GM23338 (cell line): ENCODE measurements around the gene ATAD2B. TPM values are rescaled to one million over a fixed set of nuclear protein-coding genes. Genes with fewer than 3 reads are reported as not detected.

ENCODE experiments used
- ATAC-seq: fragments of 200-7000 bp; cut with Tn5 transposase; 3 replicates; pipeline ENCODE4 v1.9.1; 2020
- DNase-seq: peaks from one replicate; pipeline ENCODE4 v3.0.0-alpha.2; 2015; ENCODE audit warnings: low spot score
- H2AFZ ChIP-seq: fragments of 200-600 bp; sonication (generic); 2 replicates; pipeline ENCODE4 v1.8.0; 2016; ENCODE audit warnings: antibody characterized with exemption, mild to moderate bottlenecking, moderate library complexity
- H3F3A ChIP-seq: fragments of 200-600 bp; sonication (generic); replicated peaks from 2 replicates; pipeline ENCODE4 v1.8.0; 2017; ENCODE audit warnings: antibody characterized with exemption, mixed run types, low read depth
- H3K27ac ChIP-seq: fragments of 200-600 bp; sonication (generic); 2 replicates; pipeline ENCODE4 v1.6.1; 2016; ENCODE audit warnings: low read depth
- H3K27me3 ChIP-seq: fragments of 200-600 bp; sonication (generic); 2 replicates; pipeline ENCODE4 v1.8.0; 2016; ENCODE audit warnings: mild to moderate bottlenecking, mixed run types, moderate library complexity; ENCODE audit not compliant: insufficient read depth
- H3K36me3 ChIP-seq: fragments of 200-600 bp; sonication (generic); 2 replicates; pipeline ENCODE4 v1.8.0; 2016; ENCODE audit warnings: mild to moderate bottlenecking; ENCODE audit not compliant: insufficient read depth
- H3K4me1 ChIP-seq: fragments of 200-600 bp; sonication (generic); 2 replicates; pipeline ENCODE4 v1.8.0; 2016; ENCODE audit warnings: mild to moderate bottlenecking, moderate library complexity; ENCODE audit not compliant: insufficient read depth
- H3K4me2 ChIP-seq: fragments of 200-600 bp; sonication (generic); 2 replicates; pipeline ENCODE4 v1.7.1; 2017; ENCODE audit warnings: mixed run types
- H3K4me3 ChIP-seq: fragments of 200-600 bp; sonication (generic); 2 replicates; pipeline ENCODE4 v1.6.1; 2016; ENCODE audit warnings: mixed run types
- H3K79me2 ChIP-seq: fragments of 200-600 bp; sonication (generic); replicated peaks from 2 replicates; pipeline ENCODE4 v1.8.0; 2017; ENCODE audit warnings: mild to moderate bottlenecking; ENCODE audit not compliant: insufficient read depth
- H3K9me2 ChIP-seq: fragments of 200-600 bp; sonication (generic); 2 replicates; pipeline ENCODE4 v1.8.0; 2017; ENCODE audit not compliant: insufficient read depth
- H4K20me1 ChIP-seq: fragments of 200-600 bp; sonication (generic); replicated peaks from 2 replicates; pipeline ENCODE4 v1.8.0; 2017; ENCODE audit warnings: mild to moderate bottlenecking; ENCODE audit not compliant: insufficient read depth
- H3K27ac Mint-ChIP-seq: 2 replicates; pipeline ENCODE4 v1.8.0; 2020; ENCODE audit warnings: inconsistent platforms, mild to moderate bottlenecking, moderate library complexity, mixed read lengths
- H3K27me3 Mint-ChIP-seq: 3 replicates; pipeline ENCODE4 v1.8.0; 2022; ENCODE audit warnings: low read depth, mild to moderate bottlenecking, moderate library complexity, mixed read lengths, inconsistent platforms; ENCODE audit not compliant: insufficient read depth, poor library complexity
- H3K36me3 Mint-ChIP-seq: 3 replicates; pipeline ENCODE4 v1.8.0; 2021; ENCODE audit warnings: low read depth, mild to moderate bottlenecking, inconsistent platforms, moderate library complexity, mixed read lengths
- H3K4me1 Mint-ChIP-seq: 3 replicates; pipeline ENCODE4 v1.8.0; 2020; ENCODE audit warnings: mild to moderate bottlenecking, inconsistent platforms, mixed read lengths
- H3K4me3 Mint-ChIP-seq: 3 replicates; pipeline ENCODE4 v1.8.0; 2021; ENCODE audit warnings: moderate library complexity, mild to moderate bottlenecking, inconsistent platforms, mixed read lengths
- H3K9me3 Mint-ChIP-seq: 3 replicates; pipeline ENCODE4 v1.8.0; 2020; ENCODE audit warnings: moderate library complexity, mild to moderate bottlenecking, inconsistent platforms, mixed read lengths
- CREB1 ChIP-seq: fragments of 250-450 bp; sonication (Bioruptor Pico); IDR thresholded peaks from 2 replicates; pipeline ENCODE4 v1.5.0; 2020; ENCODE audit warnings: low read depth, mild to moderate bottlenecking, moderate library complexity
- EZH2 ChIP-seq: fragments of 200-600 bp; sonication (generic); IDR thresholded peaks from one replicate; pipeline ENCODE4 v1.8.0; 2017; ENCODE audit warnings: antibody characterized with exemption, mild to moderate bottlenecking, low read depth; ENCODE audit not compliant: unreplicated experiment
- EZH2phosphoT487 ChIP-seq: fragments of 200-600 bp; sonication (generic); IDR thresholded peaks from one replicate; pipeline ENCODE4 v1.8.1; 2018; ENCODE audit warnings: antibody characterized with exemption; ENCODE audit not compliant: unreplicated experiment
- JUNB ChIP-seq: IDR thresholded peaks from one replicate; pipeline ENCODE4 v1.6.1; 2016; ENCODE audit warnings: antibody characterized with exemption; ENCODE audit not compliant: unreplicated experiment
- POLR2AphosphoS5 ChIP-seq: IDR thresholded peaks from 2 replicates; pipeline ENCODE4 v1.6.1; 2016; ENCODE audit warnings: antibody characterized with exemption, low read depth
- REST ChIP-seq: IDR thresholded peaks from one replicate; pipeline ENCODE4 v1.6.1; 2018; ENCODE audit warnings: antibody characterized with exemption; ENCODE audit not compliant: unreplicated experiment
- STAT1 ChIP-seq: IDR thresholded peaks from one replicate; pipeline ENCODE4 v1.6.1; 2016; ENCODE audit warnings: antibody characterized with exemption; ENCODE audit not compliant: unreplicated experiment
- ZNF114 ChIP-seq: fragments of 250-450 bp; sonication (Bioruptor Pico); IDR thresholded peaks from 2 replicates; pipeline ENCODE4 v1.5.0; 2020; ENCODE audit warnings: mild to moderate bottlenecking, moderate library complexity
- ZNF331 ChIP-seq: fragments of 250-450 bp; sonication (Bioruptor Pico); IDR thresholded peaks from 2 replicates; pipeline ENCODE4 v1.5.0; 2020; ENCODE audit warnings: low read depth, mild to moderate bottlenecking, moderate library complexity
- polyA plus RNA-seq: library from polyadenylated mRNA; unstranded; fragments of >200 nt; fragmentation: Nextera tagmentation; extraction: Ambion mirVana; gene quantifications from 2 replicates; pipeline ENCODE4 v1.2.1, GENCODE V29; 2016
- total RNA-seq: library from RNA; depleted of rRNA; stranded (reverse); fragments of >200 nt; shearing (Covaris generic); gene quantifications from 2 replicates; pipeline ENCODE4 v1.2.3, GENCODE V29; 2014
- TF ChIP-seq, protein P1 (sequence below), 2 experiments: fragments of 200-600 bp in 1 of 2; sonication (generic) in 1 of 2; conservative IDR thresholded peaks; 2 replicates each; pipeline versions ENCODE4 v1.5.1 to v1.6.1; 2016 to 2017; ENCODE audit warnings: antibody characterized with exemption in 2 of 2, low read depth in 2 of 2, mild to moderate bottlenecking in 2 of 2, moderate library complexity in 1 of 2
- TF ChIP-seq, protein P2 (sequence below): IDR thresholded peaks from 2 replicates; pipeline ENCODE4 v1.6.1; 2016; ENCODE audit warnings: antibody characterized with exemption

ATAD2B gene
- total and polyA plus RNA-seq, 2 experiments from 2014 or later = 12.4 to 19.3 TPM

DNA sequence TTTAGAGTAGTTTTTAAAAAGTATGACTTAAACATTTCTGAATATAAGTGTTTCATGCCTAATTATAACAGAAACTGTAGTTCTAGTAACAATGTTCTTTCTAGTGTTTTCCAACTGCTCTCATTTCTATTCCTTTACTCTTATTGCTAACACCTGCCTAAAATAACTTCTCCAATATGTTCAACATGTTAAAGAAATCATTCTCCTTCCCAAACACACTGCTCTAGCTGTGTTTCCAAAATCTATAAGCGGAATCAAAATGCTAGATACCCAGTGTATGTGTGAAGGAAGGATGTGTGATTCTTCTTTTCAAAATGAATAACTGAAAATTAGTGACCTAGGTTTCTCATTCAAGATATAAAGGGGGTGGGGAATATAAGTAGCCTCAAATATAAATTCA is 89.1 kb downstream of the ATAD2B start (continued):
- no peak for TF ChIP-seq POLR2AphosphoS5
- TF ChIP-seq REST = no peak
- TF ChIP-seq STAT1 = no peak
- TF ChIP-seq ZNF331 (CRISPR knock-in tag) = no peak

DNA sequence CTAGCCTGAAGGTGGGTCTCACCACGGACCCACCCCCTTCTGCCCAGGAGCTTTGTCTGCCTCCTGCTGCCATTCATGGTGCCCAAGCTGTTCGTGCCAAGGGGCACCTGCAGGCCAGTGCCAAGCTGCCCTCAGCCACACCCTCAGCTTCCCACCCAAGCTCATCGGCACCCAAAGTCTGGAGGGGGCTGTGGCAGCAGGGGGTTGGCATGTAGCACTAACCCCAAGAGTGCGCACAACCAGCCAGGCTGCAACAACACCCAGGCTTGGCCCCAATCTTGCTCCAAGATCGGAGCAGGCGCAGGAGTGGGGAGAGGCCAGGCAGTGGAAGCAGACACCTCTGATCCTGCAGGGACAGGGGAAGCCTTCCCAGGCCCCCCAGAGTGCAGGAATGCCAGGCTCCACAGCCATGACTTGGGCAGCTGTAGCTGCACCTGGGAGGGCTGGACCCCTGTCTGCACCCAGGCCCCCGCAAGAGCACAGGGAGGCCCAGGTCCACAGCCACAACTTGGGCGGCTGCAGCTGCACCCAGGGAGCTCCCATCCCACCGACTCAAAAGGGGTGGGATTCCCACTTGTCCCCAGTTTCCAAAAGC is 89.9 kb downstream of the ATAD2B start:
- no peak for DNase-seq
- Histone ChIP-seq H3K27ac (no peak overlapping the region), H3K4me2 (no peak overlapping the region), H3K79me2 (no peaks in the 10 kb centered on the region), H2AFZ (no peak overlapping the region), H3K4me3 (no peak overlapping the region), H4K20me1 (no peaks in the 10 kb centered on the region), H3K36me3 (no peaks in the 10 kb centered on the region), H3K4me1 (no peaks in the 10 kb centered on the region), H3K27me3 (no peaks in the 10 kb centered on the region), H3F3A (no peaks in the 10 kb centered on the region), H3K9me2 (no peaks in the 10 kb centered on the region)
- Mint-ChIP-seq H3K27ac (no peak overlapping the region), H3K27me3 (peaks cover 2% of the 10 kb centered on the region), H3K4me1 (no peaks in the 10 kb centered on the region), H3K9me3 (peaks cover 24% of the 10 kb centered on the region; the same call in 2 of the 3 replicates), H3K4me3 (no peak overlapping the region), H3K36me3 (peaks cover 39% of the 10 kb centered on the region)
- peak; percentile 41; the same call in 2 of the 3 replicates for ATAC-seq
- TF ChIP-seq EZH2phosphoT487 = no peak
- TF ChIP-seq, protein P1, sequence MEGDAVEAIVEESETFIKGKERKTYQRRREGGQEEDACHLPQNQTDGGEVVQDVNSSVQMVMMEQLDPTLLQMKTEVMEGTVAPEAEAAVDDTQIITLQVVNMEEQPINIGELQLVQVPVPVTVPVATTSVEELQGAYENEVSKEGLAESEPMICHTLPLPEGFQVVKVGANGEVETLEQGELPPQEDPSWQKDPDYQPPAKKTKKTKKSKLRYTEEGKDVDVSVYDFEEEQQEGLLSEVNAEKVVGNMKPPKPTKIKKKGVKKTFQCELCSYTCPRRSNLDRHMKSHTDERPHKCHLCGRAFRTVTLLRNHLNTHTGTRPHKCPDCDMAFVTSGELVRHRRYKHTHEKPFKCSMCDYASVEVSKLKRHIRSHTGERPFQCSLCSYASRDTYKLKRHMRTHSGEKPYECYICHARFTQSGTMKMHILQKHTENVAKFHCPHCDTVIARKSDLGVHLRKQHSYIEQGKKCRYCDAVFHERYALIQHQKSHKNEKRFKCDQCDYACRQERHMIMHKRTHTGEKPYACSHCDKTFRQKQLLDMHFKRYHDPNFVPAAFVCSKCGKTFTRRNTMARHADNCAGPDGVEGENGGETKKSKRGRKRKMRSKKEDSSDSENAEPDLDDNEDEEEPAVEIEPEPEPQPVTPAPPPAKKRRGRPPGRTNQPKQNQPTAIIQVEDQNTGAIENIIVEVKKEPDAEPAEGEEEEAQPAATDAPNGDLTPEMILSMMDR (conservative IDR thresholded peaks at IDR 0.05; ENCODE audit: low read depth in 2 of 2) = no peak
- no peak for TF ChIP-seq JUNB
- TF ChIP-seq CREB1 (CRISPR knock-in tag) = no peak
- no peak for TF ChIP-seq EZH2
- no peak for TF ChIP-seq POLR2AphosphoS5
- no peak for TF ChIP-seq ZNF331 (CRISPR knock-in tag)
- TF ChIP-seq, protein P2, sequence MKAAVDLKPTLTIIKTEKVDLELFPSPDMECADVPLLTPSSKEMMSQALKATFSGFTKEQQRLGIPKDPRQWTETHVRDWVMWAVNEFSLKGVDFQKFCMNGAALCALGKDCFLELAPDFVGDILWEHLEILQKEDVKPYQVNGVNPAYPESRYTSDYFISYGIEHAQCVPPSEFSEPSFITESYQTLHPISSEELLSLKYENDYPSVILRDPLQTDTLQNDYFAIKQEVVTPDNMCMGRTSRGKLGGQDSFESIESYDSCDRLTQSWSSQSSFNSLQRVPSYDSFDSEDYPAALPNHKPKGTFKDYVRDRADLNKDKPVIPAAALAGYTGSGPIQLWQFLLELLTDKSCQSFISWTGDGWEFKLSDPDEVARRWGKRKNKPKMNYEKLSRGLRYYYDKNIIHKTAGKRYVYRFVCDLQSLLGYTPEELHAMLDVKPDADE = no peak
- no peak for TF ChIP-seq ZNF114 (CRISPR knock-in tag)
- TF ChIP-seq REST = no peak
- TF ChIP-seq STAT1 = no peak
